ENCODE data around the gene GCC1.

The GCC1 gene

DNA sequence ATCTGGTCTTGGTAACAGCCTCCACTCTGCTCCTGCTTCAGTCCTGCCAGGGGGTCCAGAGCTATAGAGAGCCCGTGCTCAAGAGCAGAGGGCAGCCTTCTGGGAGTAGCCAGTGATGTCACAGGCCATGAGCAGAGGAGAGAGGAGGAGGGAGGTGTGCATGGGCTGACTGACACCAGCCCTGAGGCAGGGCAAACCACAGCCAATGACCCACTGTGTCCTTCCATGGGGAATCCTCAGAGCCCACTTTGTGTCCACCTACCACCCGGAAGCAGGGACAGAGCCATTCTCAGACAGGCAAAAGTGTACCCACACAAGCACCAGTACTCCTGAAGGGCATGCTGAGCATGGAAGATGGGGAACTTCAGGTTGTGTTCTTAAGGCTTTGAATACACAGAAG, 32.6 kb upstream of the GCC1 start, which contains the start of gene PAX4:
TSS of gene PAX4 (minus strand) at position 101 of the 400 bp plus-strand sequence. CDS start 2,214 bp downstream, outside the sequence.
- H2BK12ac ChIP-seq (ENCODE audit: low read length in 2 of 2) = no peak within 1 kb of the TSS
- no peak within 1 kb of the TSS for H3K27ac ChIP-seq (ENCODE audit: low read length, poor library complexity, severe bottlenecking)
- no peak within 1 kb of the TSS for H4K8ac ChIP-seq (ENCODE audit: low read length)
- no peak within 1 kb of the TSS for H2AFZ ChIP-seq (ENCODE audit: low read depth, low read length)
- no peak within 1 kb of the TSS for H3K4me3 ChIP-seq (ENCODE audit: insufficient read depth in 1 of 2, low read depth in 1 of 2, low read length in 2 of 2)
- H3K4me2 ChIP-seq (ENCODE audit: low read length, poor library complexity, severe bottlenecking) = no peak within 1 kb of the TSS
- 56% methylated on average over 2 of the region's 2 CpGs for WGBS
- no peak within 1 kb of the TSS for H3K18ac ChIP-seq (ENCODE audit: low read depth in 1 of 2, low read length in 2 of 2)
- no peak within 1 kb of the TSS for H3K14ac ChIP-seq (ENCODE audit: low read length in 2 of 2)
- no peak within 1 kb of the TSS for H3K4ac ChIP-seq (ENCODE audit: low read depth in 1 of 2, low read length in 2 of 2)
- no peak within 1 kb of the TSS for H3K9ac ChIP-seq (ENCODE audit: low read length)
- no peaks in the 10 kb centered on the region for H3K36me3 ChIP-seq (ENCODE audit: control insufficient read depth in 1 of 2, insufficient read depth in 2 of 2, low read depth in 1 of 2, low read length in 2 of 2)
- no peak within 1 kb of the TSS for H3K23ac ChIP-seq (ENCODE audit: low read length in 2 of 2)
- no peak within 1 kb of the TSS for H2BK15ac ChIP-seq (ENCODE audit: low read depth, poor library complexity, severe bottlenecking)
- no peak for DNase-seq
- H3K4me1 ChIP-seq (ENCODE audit: control insufficient read depth, insufficient read depth, low read depth, low read length) = no peaks in the 10 kb centered on the region
- no peak within 1 kb of the TSS for H4K91ac ChIP-seq (ENCODE audit: low read length)
- H2BK120ac ChIP-seq (ENCODE audit: low read depth, low read length) = no peak within 1 kb of the TSS
- H3K9me3 ChIP-seq (ENCODE audit: control insufficient read depth, low read length) = no peaks in the 10 kb centered on the region
- H2AK5ac ChIP-seq (ENCODE audit: low read length, severe bottlenecking) = no peak within 1 kb of the TSS
- no peaks in the 10 kb centered on the region for H3K79me1 ChIP-seq (replicated peaks; ENCODE audit: low read length, poor library complexity, severe bottlenecking)
- H2BK5ac ChIP-seq (ENCODE audit: low read depth, low read length, poor library complexity, severe bottlenecking) = no peak within 1 kb of the TSS
- peaks cover 91 to 95% of the 10 kb centered on the region in 2 experiments for H3K27me3 ChIP-seq (ENCODE audit: control insufficient read depth in 1 of 2, insufficient read depth in 1 of 2, low read length in 2 of 2)

- Histone ChIP-seq H3K18ac (ENCODE audit: low read depth in 1 of 2, low read length in 2 of 2) (no peak overlapping the region), H4K91ac (ENCODE audit: low read length) (no peak overlapping the region), H3K36me3 (ENCODE audit: control insufficient read depth in 1 of 2, insufficient read depth in 2 of 2, low read depth in 1 of 2, low read length in 2 of 2) (no peaks in the 10 kb centered on the region), H2BK120ac (ENCODE audit: low read depth, low read length) (no peak overlapping the region), H2BK15ac (ENCODE audit: low read depth, poor library complexity, severe bottlenecking) (no peak overlapping the region), H3K79me1 (replicated peaks; ENCODE audit: low read length, poor library complexity, severe bottlenecking) (no peaks in the 10 kb centered on the region), H3K27ac (ENCODE audit: low read length, poor library complexity, severe bottlenecking) (no peak overlapping the region), H3K4ac (ENCODE audit: low read depth in 1 of 2, low read length in 2 of 2) (no peak overlapping the region), H3K23ac (ENCODE audit: low read length in 2 of 2) (no peak overlapping the region), H3K14ac (ENCODE audit: low read length in 2 of 2) (no peak overlapping the region), H3K4me1 (ENCODE audit: control insufficient read depth, insufficient read depth, low read depth, low read length) (no peaks in the 10 kb centered on the region), H2AK5ac (ENCODE audit: low read length, severe bottlenecking) (no peak overlapping the region), H4K8ac (ENCODE audit: low read length) (no peak overlapping the region), H3K27me3 (ENCODE audit: control insufficient read depth in 1 of 2, insufficient read depth in 1 of 2, low read length in 2 of 2) (peaks cover 89 to 90% of the 10 kb centered on the region in 2 experiments), H2AFZ (ENCODE audit: low read depth, low read length) (no peak overlapping the region), H2BK5ac (ENCODE audit: low read depth, low read length, poor library complexity, severe bottlenecking) (no peak overlapping the region), H2BK12ac (ENCODE audit: low read length in 2 of 2) (no peak overlapping the region), H3K9me3 (ENCODE audit: control insufficient read depth, low read length) (no peaks in the 10 kb centered on the region), H3K4me2 (ENCODE audit: low read length, poor library complexity, severe bottlenecking) (no peak overlapping the region), H3K9ac (ENCODE audit: low read length) (no peak overlapping the region), H3K4me3 (ENCODE audit: insufficient read depth in 1 of 2, low read depth in 1 of 2, low read length in 2 of 2) (no peak overlapping the region)
- WGBS = 97% methylated on average over 5 of the region's 5 CpGs
- DNase-seq = no peak
Measured at GRCh38 chr7:127616724-127617123, 31.3 kb upstream of the GCC1 start.

DNA sequence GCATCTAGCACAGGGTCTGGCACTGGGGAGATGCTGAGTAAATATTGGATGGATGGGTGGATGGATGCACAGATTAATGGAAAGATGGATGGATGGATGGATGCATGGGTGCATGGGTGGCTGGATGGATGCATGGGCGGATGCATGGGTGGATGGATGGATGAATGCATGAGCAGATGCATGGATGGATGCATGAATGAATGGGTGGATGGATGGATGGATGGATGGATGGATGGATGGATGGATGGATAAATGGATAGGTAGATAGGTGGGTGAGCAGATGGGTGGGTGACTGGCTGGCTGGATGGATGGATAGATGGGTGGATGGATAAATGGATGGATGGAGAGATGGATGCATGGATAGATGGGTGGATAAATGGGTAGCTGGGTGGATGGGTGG, 26.9 kb upstream of the GCC1 start:
- no peak overlapping the region for H3K4ac ChIP-seq (ENCODE audit: low read depth in 1 of 2, low read length in 2 of 2)
- DNase-seq = no peak
- H3K9ac ChIP-seq (ENCODE audit: low read length) = no peak overlapping the region
- H3K79me1 ChIP-seq (replicated peaks; ENCODE audit: low read length, poor library complexity, severe bottlenecking) = no peaks in the 10 kb centered on the region
- H2AFZ ChIP-seq (ENCODE audit: low read depth, low read length) = no peak overlapping the region
- no peak overlapping the region for H4K91ac ChIP-seq (ENCODE audit: low read length)
- no peak overlapping the region for H2BK120ac ChIP-seq (ENCODE audit: low read depth, low read length)
- H3K27me3 ChIP-seq (ENCODE audit: control insufficient read depth in 1 of 2, insufficient read depth in 1 of 2, low read length in 2 of 2) = peaks cover 45 to 59% of the 10 kb centered on the region in 2 experiments
- H3K27ac ChIP-seq (ENCODE audit: low read length, poor library complexity, severe bottlenecking) = no peak overlapping the region
- H3K36me3 ChIP-seq (ENCODE audit: control insufficient read depth in 1 of 2, insufficient read depth in 2 of 2, low read depth in 1 of 2, low read length in 2 of 2) = no peaks in the 10 kb centered on the region
- H3K18ac ChIP-seq (ENCODE audit: low read depth in 1 of 2, low read length in 2 of 2) = no peak overlapping the region
- no peak overlapping the region for H2BK15ac ChIP-seq (ENCODE audit: low read depth, poor library complexity, severe bottlenecking)
- no peak overlapping the region for H3K23ac ChIP-seq (ENCODE audit: low read length in 2 of 2)
- H3K14ac ChIP-seq (ENCODE audit: low read length in 2 of 2) = no peak overlapping the region
- no peak overlapping the region for H4K8ac ChIP-seq (ENCODE audit: low read length)
- no peak overlapping the region for H3K4me2 ChIP-seq (ENCODE audit: low read length, poor library complexity, severe bottlenecking)
- H3K4me3 ChIP-seq (ENCODE audit: insufficient read depth in 1 of 2, low read depth in 1 of 2, low read length in 2 of 2) = no peak overlapping the region
- H3K9me3 ChIP-seq (ENCODE audit: control insufficient read depth, low read length) = peaks cover 4% of the 10 kb centered on the region
- WGBS = 73% methylated on average over 1 of the region's 1 CpG
- no peak overlapping the region for H2AK5ac ChIP-seq (ENCODE audit: low read length, severe bottlenecking)
- no peak overlapping the region for H2BK5ac ChIP-seq (ENCODE audit: low read depth, low read length, poor library complexity, severe bottlenecking)
- no peaks in the 10 kb centered on the region for H3K4me1 ChIP-seq (ENCODE audit: control insufficient read depth, insufficient read depth, low read depth, low read length)
- no peak overlapping the region for H2BK12ac ChIP-seq (ENCODE audit: low read length in 2 of 2)

DNA sequence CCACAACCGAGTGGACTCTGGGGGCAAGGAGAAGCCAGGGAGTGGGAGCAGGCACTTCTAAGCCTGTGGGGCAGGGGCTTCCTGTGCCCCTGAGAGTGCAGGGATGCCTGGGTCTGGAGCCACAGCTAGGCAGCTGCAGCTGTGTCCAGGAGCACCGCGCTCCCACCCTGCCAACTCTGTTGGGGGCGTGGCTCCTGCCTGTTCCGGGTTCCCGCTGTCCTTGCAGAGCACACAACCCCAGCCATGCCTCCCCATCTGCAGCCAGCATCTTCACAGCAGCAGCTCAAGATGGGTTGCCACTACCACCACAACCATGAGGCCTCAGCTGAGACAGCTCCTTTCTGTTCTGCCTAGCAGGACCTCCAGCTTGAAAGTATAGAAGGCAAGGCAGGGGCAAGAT, 23.9 kb upstream of the GCC1 start:
- Histone ChIP-seq H3K18ac (ENCODE audit: low read depth in 1 of 2, low read length in 2 of 2) (no peak overlapping the region), H3K9me3 (ENCODE audit: control insufficient read depth, low read length) (peaks cover 7% of the 10 kb centered on the region), H3K9ac (ENCODE audit: low read length) (no peak overlapping the region), H2AFZ (ENCODE audit: low read depth, low read length) (no peak overlapping the region), H2BK15ac (ENCODE audit: low read depth, poor library complexity, severe bottlenecking) (no peak overlapping the region), H3K27ac (ENCODE audit: low read length, poor library complexity, severe bottlenecking) (no peak overlapping the region), H2AK5ac (ENCODE audit: low read length, severe bottlenecking) (no peak overlapping the region), H2BK120ac (ENCODE audit: low read depth, low read length) (no peak overlapping the region), H3K4me2 (ENCODE audit: low read length, poor library complexity, severe bottlenecking) (no peak overlapping the region), H3K79me1 (replicated peaks; ENCODE audit: low read length, poor library complexity, severe bottlenecking) (no peaks in the 10 kb centered on the region), H2BK12ac (ENCODE audit: low read length in 2 of 2) (no peak overlapping the region), H3K4ac (ENCODE audit: low read depth in 1 of 2, low read length in 2 of 2) (no peak overlapping the region), H3K23ac (ENCODE audit: low read length in 2 of 2) (no peak overlapping the region), H2BK5ac (ENCODE audit: low read depth, low read length, poor library complexity, severe bottlenecking) (no peak overlapping the region), H4K8ac (ENCODE audit: low read length) (no peak overlapping the region), H3K4me3 (ENCODE audit: insufficient read depth in 1 of 2, low read depth in 1 of 2, low read length in 2 of 2) (peak overlapping the region in 1 of 2 experiments; percentile 6), H3K4me1 (ENCODE audit: control insufficient read depth, insufficient read depth, low read depth, low read length) (no peaks in the 10 kb centered on the region), H4K91ac (ENCODE audit: low read length) (no peak overlapping the region), H3K14ac (ENCODE audit: low read length in 2 of 2) (no peak overlapping the region), H3K27me3 (ENCODE audit: control insufficient read depth in 1 of 2, insufficient read depth in 1 of 2, low read length in 2 of 2) (peaks cover 16 to 29% of the 10 kb centered on the region in 2 experiments), H3K36me3 (ENCODE audit: control insufficient read depth in 1 of 2, insufficient read depth in 2 of 2, low read depth in 1 of 2, low read length in 2 of 2) (no peaks in the 10 kb centered on the region)
- DNase-seq = no peak
- WGBS = 63% methylated on average over 6 of the region's 6 CpGs

Data from mesenchymal stem cell (in vitro differentiated cells and primary cell).